Measurements from ENCODE around the gene GPX4.
A peak's percentile ranks its signal among the peaks of the same experiment; 100 is the strongest.
"Not testable (repeated sequence)": the region's sequence is repeated elsewhere in the genome, so short reads cannot be mapped to it uniquely, and the experiment has no call there.

The GPX4 gene

GRCh38 chr19:1105008-1105872 is 1.4 kb downstream of the GPX4 start:
- no peak for DNase-seq

DNA sequence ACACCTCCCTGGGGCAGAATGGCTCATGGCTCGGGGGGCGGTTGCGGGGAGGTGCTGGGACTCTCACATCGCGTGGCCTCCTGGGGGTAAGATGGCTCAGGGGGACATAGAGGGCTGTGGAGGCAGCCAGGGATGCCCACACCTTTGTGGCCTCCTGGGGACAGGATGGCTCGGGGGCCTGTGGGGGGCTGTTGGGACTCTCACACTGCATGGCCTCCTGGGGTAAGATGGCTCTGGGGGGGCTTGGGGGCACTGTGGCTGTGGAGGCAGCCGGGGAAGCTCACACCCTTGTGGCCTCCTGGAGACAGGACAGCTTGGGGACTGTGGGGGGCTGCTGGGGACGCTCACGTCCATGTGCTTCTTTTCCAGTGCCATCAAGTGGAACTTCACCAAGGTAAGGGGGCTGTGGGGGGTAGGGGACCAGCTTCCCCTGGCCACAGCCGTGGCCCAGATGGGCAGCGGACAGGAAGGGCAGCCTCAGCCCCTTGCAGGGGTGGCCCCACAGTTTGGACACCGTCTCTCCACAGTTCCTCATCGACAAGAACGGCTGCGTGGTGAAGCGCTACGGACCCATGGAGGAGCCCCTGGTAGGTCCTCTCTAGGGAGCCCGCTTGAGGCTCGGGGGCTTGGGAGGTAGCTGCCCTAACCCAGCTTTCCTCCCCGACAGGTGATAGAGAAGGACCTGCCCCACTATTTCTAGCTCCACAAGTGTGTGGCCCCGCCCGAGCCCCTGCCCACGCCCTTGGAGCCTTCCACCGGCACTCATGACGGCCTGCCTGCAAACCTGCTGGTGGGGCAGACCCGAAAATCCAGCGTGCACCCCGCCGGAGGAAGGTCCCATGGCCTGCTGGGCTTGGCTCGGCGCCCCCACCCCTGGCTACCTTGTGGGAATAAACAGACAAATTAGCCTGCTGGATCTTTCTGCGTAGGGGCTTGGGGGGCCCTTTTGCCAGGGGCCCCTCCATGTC is 2.4 kb downstream of the GPX4 start:
- no peak for DNase-seq

DNA sequence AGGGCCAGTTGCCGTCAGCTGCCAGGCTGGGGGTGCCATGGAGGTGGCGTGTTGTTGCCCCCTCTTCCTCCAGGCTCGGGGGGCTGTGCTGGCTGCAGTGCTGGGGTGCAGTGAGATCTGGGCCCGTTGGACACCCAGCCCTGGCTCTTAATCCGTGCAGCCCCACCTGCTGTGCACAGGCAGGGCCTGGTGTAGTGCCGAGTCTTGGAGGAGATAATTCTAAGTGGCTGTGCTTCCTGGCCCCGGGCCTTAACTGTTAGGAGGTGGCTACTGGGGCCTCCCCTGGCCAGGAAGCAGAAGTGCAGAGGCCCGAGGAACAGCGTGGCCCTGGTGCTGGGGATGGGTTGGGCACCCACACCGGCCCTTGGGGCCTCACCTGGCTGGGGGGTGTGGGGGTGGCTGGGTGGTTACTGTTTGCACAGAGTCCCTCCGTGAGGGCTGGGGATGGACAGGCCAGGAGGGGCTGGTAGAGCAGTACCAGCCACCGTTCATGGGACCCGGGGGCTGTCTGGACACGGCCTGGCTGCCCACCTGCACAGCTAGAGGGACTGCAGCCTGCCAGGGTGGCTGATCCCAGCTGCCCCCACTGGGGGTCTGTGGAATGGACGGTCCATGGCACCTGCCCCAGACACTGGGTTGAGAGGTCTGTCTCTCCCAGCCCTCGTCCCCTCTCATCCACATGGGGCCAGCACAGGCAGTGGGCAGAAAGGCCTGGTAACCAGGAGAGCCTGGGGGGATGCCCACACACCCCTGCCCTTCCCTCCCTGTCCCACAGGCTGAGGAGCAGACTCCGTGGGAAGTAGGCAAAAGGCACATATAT is 3.3 kb downstream of the GPX4 start:
- no peak for DNase-seq

DNA sequence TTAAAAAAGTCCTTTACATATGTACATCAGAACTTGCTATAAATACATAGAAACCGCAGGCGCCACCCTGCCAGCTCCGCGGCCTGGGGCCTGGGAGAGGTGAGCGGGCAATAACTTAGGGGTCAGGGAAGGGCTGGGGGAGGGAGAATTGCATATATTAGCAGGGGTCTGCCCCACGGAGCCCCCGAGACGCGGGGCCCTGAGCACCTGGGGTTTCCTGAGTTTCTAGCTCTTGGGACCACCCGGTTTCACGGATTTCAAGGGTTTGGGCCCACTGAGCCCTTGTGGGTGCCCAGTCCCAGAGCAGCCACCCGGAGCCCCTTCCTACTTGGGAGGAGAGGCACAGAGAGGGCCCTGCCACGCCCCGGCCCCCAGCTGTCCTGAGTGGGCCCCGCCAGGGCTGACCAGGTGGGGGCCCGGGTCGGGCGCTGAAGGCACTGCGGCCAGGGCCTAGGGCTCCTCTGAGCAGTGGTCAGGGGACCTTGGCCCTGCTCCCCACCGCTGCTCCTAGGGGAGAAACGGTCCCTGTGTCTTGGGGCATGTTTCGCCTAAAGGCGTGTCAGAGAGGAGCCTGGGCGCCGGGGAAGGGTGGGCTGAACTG is 4.0 kb downstream of the GPX4 start:
- DNase-seq: no peak

DNA sequence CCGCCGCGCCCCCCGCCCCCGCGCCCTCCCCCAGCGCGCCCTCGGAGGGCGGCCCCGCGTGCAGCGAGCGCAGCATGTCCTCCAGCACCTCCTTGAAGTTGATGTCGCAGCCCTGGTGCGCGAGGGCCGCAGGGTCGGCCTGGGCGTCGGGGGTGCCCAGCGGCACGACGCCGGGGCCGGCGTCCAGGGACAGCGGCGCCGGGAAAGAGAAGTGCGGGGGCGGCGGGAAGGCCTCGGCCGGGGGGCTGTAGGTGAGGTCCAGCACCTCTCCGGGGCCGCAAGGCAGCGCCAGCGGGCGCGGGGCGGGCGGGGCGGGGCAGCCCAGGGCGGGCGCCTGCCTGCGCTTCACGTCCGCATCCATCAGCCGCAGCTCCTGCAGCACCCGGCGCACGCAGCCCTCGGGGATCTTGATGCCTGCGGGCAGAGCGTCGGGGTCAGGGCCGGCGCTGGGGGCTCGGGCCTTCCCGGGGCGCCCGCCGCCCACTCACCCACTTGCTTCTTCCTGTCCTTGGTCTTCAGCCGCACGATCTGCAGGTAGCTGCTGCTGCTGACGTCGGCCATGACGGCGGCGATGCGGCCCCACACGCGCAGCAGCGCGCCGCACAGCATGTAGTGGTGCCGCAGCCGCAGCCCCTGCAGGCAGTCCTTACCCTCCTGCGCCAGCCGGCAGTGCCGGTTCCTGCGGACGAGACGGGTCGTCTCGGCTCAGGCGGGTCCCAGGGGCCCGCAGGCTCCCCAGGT is 4.7 kb downstream of the GPX4 start:
- no peak for DNase-seq

- DNase-seq: no peak
Measured at GRCh38 chr19:1109032-1109551, 5.3 kb downstream of the GPX4 start.

DNA sequence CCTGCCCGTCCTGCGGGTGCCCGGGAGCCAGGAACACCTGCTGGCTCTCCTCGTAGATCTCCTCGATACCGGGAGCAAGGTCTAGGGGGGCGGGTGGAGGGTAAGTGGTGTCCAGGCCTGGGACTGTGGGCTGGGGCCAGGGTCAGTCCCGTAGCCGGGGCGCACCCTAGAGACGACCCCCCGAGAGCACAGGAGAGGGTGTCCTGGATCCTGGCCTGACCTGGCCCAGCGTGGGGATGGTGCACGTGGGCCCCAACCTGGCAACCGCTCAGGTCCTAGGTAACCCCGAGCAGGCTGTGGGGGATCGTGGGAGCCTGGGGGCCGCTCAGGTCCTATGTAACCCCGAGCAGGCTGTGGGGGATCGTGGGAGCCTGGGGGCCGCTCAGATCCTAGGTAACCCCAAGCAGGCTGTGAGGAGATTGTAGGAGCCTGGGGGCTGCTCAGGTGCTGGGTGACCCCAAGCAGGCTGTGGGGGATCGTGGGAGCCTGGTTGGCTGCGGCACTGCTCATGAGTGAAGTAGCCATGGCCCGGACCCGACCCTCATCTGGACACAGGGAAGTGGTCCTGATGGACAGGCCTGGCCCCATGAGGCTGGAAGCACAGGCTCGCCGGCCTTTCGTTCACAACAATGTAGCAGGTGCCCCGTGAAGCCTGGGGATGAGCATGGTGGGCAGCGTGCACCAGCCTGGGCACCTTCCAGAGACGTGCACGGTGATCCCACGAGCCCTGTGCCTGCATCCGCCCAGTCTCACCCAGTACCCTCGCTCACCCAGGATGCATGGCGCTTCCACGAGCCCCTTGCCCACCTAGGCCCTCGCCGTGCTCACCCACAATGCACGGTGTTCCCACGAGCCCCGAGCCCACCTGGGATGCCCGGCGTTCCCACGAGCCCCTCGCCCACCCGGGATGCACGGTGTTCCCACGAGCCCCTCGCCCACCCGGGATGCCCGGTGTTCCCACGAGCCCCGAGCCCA is 6.2 kb downstream of the GPX4 start:
- no peak for DNase-seq

DNA sequence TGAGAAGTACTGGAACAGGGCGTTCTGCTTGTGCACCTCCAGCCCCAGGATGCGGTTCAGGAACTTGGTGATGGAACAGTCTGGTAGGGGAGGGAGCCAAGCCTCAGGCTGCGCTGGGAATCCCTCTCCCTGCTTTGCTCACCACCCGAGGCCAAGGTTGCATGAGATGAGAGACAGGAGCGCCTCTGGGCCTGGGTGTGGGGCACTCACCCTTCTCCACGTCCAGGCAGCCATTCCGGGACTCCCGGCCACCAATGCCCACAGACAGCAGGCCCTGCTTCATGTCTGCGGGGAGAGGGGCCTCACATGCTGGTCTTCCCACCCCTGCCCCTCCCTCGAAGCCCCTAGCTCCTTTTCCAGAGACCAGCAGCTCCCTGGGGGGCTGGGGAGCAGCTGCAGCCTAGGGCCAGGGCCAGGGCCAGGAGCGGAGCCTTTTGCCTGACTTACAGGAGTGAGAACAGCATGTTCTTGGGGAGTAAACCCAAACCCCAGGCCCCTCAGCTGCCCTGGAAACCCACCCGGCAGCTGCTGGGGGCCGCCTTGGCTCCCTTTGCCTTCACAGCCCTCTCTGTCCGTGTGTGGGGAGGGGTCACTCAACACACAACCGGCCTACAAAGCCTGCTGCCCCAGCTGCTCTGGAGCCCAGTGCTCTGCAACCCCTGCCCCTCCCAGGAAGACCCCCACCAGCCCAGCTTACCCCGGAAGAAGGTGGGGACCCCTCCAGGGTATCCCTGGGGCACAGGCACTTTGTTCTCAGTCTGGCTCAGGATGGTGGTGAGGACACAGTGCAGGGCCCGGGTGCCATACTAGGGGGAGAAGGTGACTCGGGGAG is 7.2 kb downstream of the GPX4 start:
- DNase-seq: no peak

DNA sequence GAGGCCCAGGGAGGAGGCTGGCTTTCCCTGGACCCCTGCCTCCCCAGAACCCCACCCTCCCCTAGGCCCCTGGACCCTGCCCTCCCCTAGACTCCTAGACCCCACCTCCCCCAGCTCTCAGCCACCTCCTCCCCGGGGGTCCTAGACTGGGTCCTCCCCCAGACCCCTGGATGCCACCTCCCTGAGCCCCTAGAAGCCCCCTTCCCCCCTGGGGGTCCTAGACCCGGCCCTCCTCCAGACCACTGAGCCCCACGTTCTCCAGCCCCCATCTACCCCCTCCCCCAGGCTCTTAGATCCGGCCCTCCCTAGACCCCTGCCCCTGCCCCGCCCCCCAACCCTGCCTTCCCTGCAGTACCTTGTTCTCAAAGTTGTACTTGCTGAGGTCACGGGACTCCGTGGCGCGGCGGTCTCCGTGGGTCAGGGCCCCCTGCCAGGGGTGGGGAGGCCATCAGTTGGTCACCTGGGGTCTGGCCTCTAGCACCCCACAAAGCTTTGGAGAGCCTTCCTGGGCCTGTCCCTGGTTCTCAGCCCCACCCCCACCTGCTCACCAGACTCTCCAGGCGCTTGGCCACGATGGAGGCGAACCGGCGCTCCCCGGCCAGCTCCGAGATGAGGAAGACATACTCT is 8.0 kb downstream of the GPX4 start:
- no peak for DNase-seq

DNA sequence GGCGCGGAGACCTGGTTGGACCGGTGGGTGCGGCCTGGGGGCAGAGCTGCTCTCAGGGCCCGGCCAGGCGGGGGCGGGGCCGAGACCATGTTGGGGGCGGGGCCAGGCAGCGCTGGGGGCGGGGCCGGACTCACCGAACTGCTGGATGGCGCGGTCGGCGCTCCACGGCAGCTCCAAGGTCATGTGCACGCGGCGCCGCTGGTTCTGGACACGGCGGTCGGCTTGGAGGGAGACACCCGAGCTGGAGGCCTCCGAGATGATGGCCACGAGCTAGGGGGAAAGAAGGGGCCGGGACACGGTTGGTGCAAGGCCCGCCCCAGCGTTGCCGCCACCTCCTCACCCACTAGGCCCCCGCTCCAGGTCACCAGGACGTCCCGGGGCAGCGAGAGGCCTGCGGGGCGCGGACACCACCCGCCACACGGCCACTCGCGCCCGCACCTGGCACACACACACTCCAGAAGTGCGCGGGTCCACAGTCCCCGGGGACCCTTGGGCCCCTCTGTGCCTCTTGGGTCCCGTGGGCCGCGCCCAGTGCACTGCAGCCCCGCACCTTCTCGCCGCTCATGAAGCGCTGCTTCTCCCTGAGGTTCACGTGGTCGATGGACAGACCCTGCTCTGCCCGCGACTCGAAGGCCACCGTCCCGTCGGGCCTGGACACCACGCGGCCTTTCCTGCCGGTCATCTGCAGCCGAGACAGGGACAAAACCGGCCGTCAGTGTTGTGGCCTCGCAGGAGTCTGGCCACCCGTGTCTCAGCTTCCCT is 8.7 kb downstream of the GPX4 start:
- no peak for DNase-seq

DNA sequence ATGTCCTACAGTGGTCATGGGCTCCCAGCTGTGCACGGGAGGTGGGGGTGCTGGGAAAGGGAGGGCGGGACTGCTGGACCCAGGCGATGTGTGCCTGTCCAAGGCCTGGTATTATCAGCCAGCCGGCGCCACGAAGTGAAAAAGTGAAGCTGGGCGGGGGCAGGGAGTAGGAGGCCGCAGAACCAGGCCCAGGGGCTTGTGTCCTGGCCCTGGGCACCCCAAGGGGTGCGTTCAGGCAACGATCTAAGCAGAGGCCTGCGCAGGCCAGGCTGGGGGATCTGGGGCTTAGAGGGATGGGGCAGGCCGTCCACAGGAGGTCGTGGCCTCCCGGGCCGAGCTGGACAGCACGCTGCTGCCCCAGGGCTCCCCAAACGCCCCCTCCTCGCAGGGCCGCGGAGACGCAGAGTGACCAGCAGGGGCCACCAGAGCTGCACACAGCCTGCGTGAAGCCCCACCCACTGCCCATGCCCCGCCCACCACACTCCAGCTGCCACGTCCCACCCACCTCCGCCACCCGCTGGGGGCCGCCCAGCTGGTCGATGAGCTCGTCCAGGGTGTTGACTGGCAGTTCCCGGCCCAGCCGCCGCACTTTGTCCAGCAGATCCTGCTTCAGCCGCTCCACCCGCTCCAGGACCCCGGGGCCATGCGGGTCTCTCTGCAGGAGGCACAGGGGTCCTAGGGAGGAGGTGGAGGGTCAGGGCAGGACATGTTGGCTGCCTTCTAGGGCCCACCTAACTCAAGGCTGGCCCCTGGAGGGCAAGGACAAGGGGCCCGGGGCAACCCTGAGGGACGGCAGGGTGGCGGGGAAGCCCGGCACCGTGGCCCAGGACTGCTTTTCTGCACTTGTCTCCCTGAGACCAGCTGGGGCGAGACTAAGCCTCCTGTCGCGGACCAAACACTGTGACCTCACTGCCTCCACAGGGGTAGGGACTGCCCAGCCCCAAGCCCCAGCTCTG is 9.5 kb downstream of the GPX4 start:
- peak; percentile 78 for DNase-seq

- DNase-seq: no peak
Measured at GRCh38 chr19:1113986-1114483, 10.2 kb downstream of the GPX4 start.

DNA sequence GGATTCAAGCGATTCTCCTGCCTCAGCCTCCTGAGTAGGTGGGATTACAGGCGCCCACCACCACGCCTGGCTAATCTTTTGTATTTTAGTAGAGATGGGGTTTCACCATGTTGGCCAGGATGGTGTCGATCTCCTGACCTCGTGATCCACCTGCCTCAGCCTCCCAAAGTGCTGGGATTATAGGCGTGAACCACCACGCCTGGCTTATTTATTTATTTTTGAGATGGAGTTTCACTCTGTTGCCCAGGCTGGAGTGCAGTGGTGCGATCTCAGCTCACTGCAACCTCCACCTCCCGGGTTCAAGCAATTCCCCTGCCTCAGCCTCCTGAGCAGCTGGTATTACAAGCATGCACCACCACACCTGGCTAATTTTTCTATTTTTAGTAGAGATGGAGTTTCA is 10.9 kb downstream of the GPX4 start:
- DNase-seq: not testable (repeated sequence)

GRCh38 chr19:1115646-1116420 is 12.0 kb downstream of the GPX4 start:
- DNase-seq: no peak

- DNase-seq: no peak
Measured at GRCh38 chr19:1116726-1117581, 13.2 kb downstream of the GPX4 start.
